GM20431 (cell line): Measurements from ENCODE around the gene UNC80.
"Not testable (repeated sequence)": the region's sequence is repeated elsewhere in the genome, so short reads cannot be mapped to it uniquely, and the experiment has no call there.

Experiments used
- in situ Hi-C: fragments of 300-500 bp; cut with MseI, MboI; formaldehyde crosslinking; loops from one replicate; pipeline ENCODE4 v1.15.0; 2020; ENCODE audit warnings: low sequenced_read_pairs; ENCODE audit not compliant: unreplicated experiment

Gene UNC80

GRCh38 chr2:209771474-209772289 is at the start of gene UNC80:
UNC80 (plus strand) TSS chr2:209771832; CDS start chr2:209772073, 241 bp downstream.
- in situ Hi-C loops = no loop called here

- in situ Hi-C loops = no loop called here
Observed at GRCh38 chr2:209726311-209726710, 45.3 kb upstream of the UNC80 start.

GRCh38 chr2:209727077-209727476 is 44.6 kb upstream of the UNC80 start:
- in situ Hi-C loops = no loop called here

- in situ Hi-C loops = no loop called here
Observed at GRCh38 chr2:209734805-209735204, 36.8 kb upstream of the UNC80 start.

- in situ Hi-C loops = no loop called here
Observed at GRCh38 chr2:209741953-209742352, 29.7 kb upstream of the UNC80 start.

- in situ Hi-C loops = no loop called here
Observed at GRCh38 chr2:209753020-209753419, 18.6 kb upstream of the UNC80 start.

- in situ Hi-C loops = no loop called here
Observed at GRCh38 chr2:209757163-209757562, 14.5 kb upstream of the UNC80 start.

GRCh38 chr2:209761566-209761965 is 10.1 kb upstream of the UNC80 start:
- in situ Hi-C loops = no loop called here

GRCh38 chr2:209762563-209762962 is 9.1 kb upstream of the UNC80 start:
- in situ Hi-C loops = no loop called here

GRCh38 chr2:209763106-209763505 is 8.5 kb upstream of the UNC80 start:
- in situ Hi-C loops = no loop called here

- in situ Hi-C loops = no loop called here
Observed at GRCh38 chr2:209766613-209767012, 5.0 kb upstream of the UNC80 start.

GRCh38 chr2:209767316-209767715 is 4.3 kb upstream of the UNC80 start:
- in situ Hi-C loops = no loop called here

GRCh38 chr2:209768557-209768956 is 3.1 kb upstream of the UNC80 start:
- in situ Hi-C loops = no loop called here

GRCh38 chr2:209772290-209772685 is 656 bp downstream of the UNC80 start:
- in situ Hi-C loops = no loop called here

GRCh38 chr2:209773377-209773776 is 1.7 kb downstream of the UNC80 start:
- in situ Hi-C loops = no loop called here

- in situ Hi-C loops = no loop called here
Observed at GRCh38 chr2:209787416-209787815, 15.8 kb downstream of the UNC80 start.

- in situ Hi-C loops = no loop called here
Observed at GRCh38 chr2:209788925-209789324, 17.3 kb downstream of the UNC80 start.

- in situ Hi-C loops = no loop called here
Observed at GRCh38 chr2:209790066-209790728, 18.6 kb downstream of the UNC80 start.

- in situ Hi-C loops = no loop called here
Observed at GRCh38 chr2:209791151-209791550, 19.5 kb downstream of the UNC80 start.

GRCh38 chr2:209795425-209795824 is 23.8 kb downstream of the UNC80 start:
- in situ Hi-C loops = not testable (repeated sequence)

- in situ Hi-C loops = no loop called here
Observed at GRCh38 chr2:209805351-209805750, 33.7 kb downstream of the UNC80 start.

- in situ Hi-C loops = no loop called here
Observed at GRCh38 chr2:209806318-209806717, 34.7 kb downstream of the UNC80 start.
